GM23248 (cell line): Measurements from ENCODE around the gene PCDHA12. TPM values are rescaled to one million over a fixed set of nuclear protein-coding genes. Genes with fewer than 3 reads are reported as not detected.
"Not testable (repeated sequence)": the region's sequence is repeated elsewhere in the genome, so short reads cannot be mapped to it uniquely, and the experiment has no call there.

Experiments used
- DNase-seq: peaks from one replicate; pipeline ENCODE4 v3.0.0-alpha.2; 2015
- H2AFZ ChIP-seq: fragments of 200-600 bp; sonication (generic); 2 replicates; pipeline ENCODE4 v1.6.1; 2016; ENCODE audit warnings: antibody characterized with exemption
- H3F3A ChIP-seq: fragments of 200-600 bp; sonication (generic); 2 replicates; pipeline ENCODE4 v1.6.1; 2016; ENCODE audit warnings: mild to moderate bottlenecking, antibody characterized with exemption, mixed run types; ENCODE audit not compliant: insufficient read depth
- H3K27ac ChIP-seq: fragments of 200-600 bp; sonication (generic); 2 replicates; pipeline ENCODE4 v1.5.1; 2016; ENCODE audit warnings: mild to moderate bottlenecking
- H3K27me3 ChIP-seq: fragments of 200-600 bp; sonication (generic); replicated peaks from 2 replicates; pipeline ENCODE4 v1.6.1; 2016; ENCODE audit warnings: mild to moderate bottlenecking; ENCODE audit not compliant: insufficient read depth
- H3K36me3 ChIP-seq: fragments of 200-600 bp; sonication (generic); 2 replicates; pipeline ENCODE4 v1.6.1; 2016; ENCODE audit warnings: low read depth, mild to moderate bottlenecking
- H3K4me1 ChIP-seq: fragments of 200-600 bp; sonication (generic); 2 replicates; pipeline ENCODE4 v1.6.1; 2016; ENCODE audit warnings: mild to moderate bottlenecking; ENCODE audit not compliant: insufficient read depth
- H3K4me2 ChIP-seq: fragments of 200-600 bp; sonication (generic); one replicate; pipeline ENCODE4 v1.6.1; 2016; ENCODE audit warnings: mild to moderate bottlenecking; ENCODE audit not compliant: unreplicated experiment
- H3K4me3 ChIP-seq: fragments of 200-600 bp; sonication (generic); 2 replicates; pipeline ENCODE4 v1.5.1; 2016; ENCODE audit warnings: mild to moderate bottlenecking
- H3K79me2 ChIP-seq: fragments of 200-600 bp; sonication (generic); 2 replicates; pipeline ENCODE4 v1.6.1; 2016; ENCODE audit warnings: mild to moderate bottlenecking; ENCODE audit not compliant: insufficient read depth
- H3K9ac ChIP-seq: fragments of 200-600 bp; sonication (generic); 2 replicates; pipeline ENCODE4 v1.6.1; 2016; ENCODE audit warnings: mild to moderate bottlenecking
- H3K9me2 ChIP-seq: fragments of 200-600 bp; sonication (generic); 2 replicates; pipeline ENCODE4 v1.6.1; 2016; ENCODE audit warnings: mixed run types, mild to moderate bottlenecking, moderate library complexity; ENCODE audit not compliant: insufficient read depth
- H3K9me3 ChIP-seq: fragments of 200-600 bp; sonication (generic); one replicate; pipeline ENCODE4 v1.6.1; 2017; ENCODE audit warnings: low read depth
- H4K20me1 ChIP-seq: fragments of 200-600 bp; sonication (generic); 2 replicates; pipeline ENCODE4 v1.6.0; 2016; ENCODE audit not compliant: insufficient read depth
- EZH2 ChIP-seq: fragments of 200-600 bp; sonication (generic); IDR thresholded peaks from 2 replicates; pipeline ENCODE4 v1.6.1; 2018; ENCODE audit warnings: antibody characterized with exemption, mild to moderate bottlenecking; ENCODE audit not compliant: insufficient read depth, poor library complexity, severe bottlenecking
- EZH2phosphoT487 ChIP-seq: fragments of 200-600 bp; sonication (generic); IDR thresholded peaks from 2 replicates; pipeline ENCODE4 v1.6.1; 2018; ENCODE audit warnings: antibody characterized with exemption, moderate library complexity, mild to moderate bottlenecking, low read depth; ENCODE audit not compliant: insufficient read depth
- WGBS, 2 experiments: methylation state at CpG; one replicate each; pipeline ENCODE4 v1.1.6; 2015 to 2017; ENCODE audit warnings: low lambda C conversion rate in 2 of 2, low coverage in 1 of 2; ENCODE audit errors: missing lambda C conversion rate in 2 of 2; 5-methylcytosine and 5-hydroxymethylcytosine counted together
- in situ Hi-C: fragments of 300-500 bp; cut with MboI; formaldehyde crosslinking; loops from 2 replicates; pipeline ENCODE4 v1.15.0; 2020
- polyA plus RNA-seq: library from polyadenylated mRNA; unstranded; fragments of >200 nt; fragmentation: Nextera tagmentation; extraction: Ambion mirVana; gene quantifications from 2 replicates; pipeline ENCODE4 v1.2.1, GENCODE V29; 2016
- total RNA-seq: library from RNA; depleted of rRNA; stranded (reverse); fragments of >200 nt; shearing (Covaris generic); gene quantifications from 2 replicates; pipeline ENCODE4 v1.2.3, GENCODE V29; 2014; rRNA removed

The PCDHA12 gene
- total RNA-seq: not detected in 2 replicates
- not detected in 2 replicates for polyA plus RNA-seq

DNA sequence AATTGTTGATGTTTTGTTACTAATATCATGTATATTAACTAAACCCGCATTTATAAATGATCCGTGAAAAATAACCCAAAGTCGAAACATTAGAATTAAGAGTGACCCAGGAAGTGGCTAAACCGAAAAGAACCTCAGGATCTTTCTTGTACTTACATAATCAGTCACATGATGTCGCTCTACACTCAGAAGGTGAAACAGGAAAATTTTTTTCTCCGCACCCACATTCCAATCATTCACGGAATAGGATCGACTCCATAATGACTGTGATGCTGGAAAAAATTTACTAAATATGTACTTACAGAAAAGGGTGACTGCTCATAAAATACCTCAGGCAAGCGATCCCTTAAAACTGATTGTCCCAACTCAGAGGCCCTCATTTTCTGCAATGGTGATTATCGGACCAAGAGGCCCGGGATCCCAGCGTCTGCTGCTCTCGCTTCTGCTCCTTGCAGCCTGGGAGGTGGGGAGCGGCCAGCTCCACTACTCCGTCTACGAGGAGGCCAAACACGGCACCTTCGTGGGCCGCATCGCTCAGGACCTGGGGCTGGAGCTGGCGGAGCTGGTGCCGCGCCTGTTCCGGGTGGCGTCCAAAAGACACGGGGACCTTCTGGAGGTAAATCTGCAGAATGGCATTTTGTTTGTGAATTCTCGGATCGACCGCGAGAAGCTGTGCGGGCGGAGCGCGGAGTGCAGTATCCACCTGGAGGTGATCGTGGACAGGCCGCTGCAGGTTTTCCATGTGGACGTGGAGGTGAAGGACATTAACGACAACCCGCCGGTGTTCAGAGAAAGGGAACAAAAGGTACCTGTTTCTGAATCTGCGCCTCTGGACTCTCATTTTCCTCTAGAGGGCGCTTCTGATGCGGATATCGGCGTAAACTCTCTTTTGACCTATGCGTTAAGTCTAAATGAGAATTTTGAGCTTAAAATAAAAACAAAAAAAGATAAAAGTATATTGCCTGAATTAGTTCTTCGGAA lies at the start of gene PCDHA12:
Gene PCDHA12, plus strand, starts transcription at position 224 of the 981 bp plus-strand sequence. Its CDS starts 165 bp downstream, at position 389.
- Histone ChIP-seq H3K4me2 (no peak within 1 kb of the TSS), H3K79me2 (no peaks in the 10 kb centered on the region), H3K27ac (no peak within 1 kb of the TSS), H3K36me3 (no peaks in the 10 kb centered on the region), H3K27me3 (no peaks in the 10 kb centered on the region), H3F3A (no peaks in the 10 kb centered on the region), H3K9me3 (no peaks in the 10 kb centered on the region), H3K4me1 (no peaks in the 10 kb centered on the region), H4K20me1 (no peaks in the 10 kb centered on the region), H3K9ac (no peak within 1 kb of the TSS), H2AFZ (no peak within 1 kb of the TSS), H3K9me2 (no peaks in the 10 kb centered on the region), H3K4me3 (no peak within 1 kb of the TSS)
- 18 to 19% methylated on average over 47 of the region's 47 CpGs for WGBS, 2 experiments
- DNase-seq: no peak
- in situ Hi-C loops: no loop called here
- TF ChIP-seq EZH2phosphoT487 (no peak), EZH2 (no peak)

GRCh38 chr5:140827704-140828361 lies 47.3 kb upstream of the PCDHA12 start, which contains the start of gene PCDHA6:
Gene PCDHA6 (plus strand): TSS chr5:140827960. CDS start chr5:140828092, 132 bp downstream.
- Histone ChIP-seq H2AFZ (no peak within 1 kb of the TSS), H3K9me2 (no peaks in the 10 kb centered on the region), H3K9ac (no peak within 1 kb of the TSS), H3K9me3 (no peaks in the 10 kb centered on the region), H3K27ac (no peak within 1 kb of the TSS), H3K27me3 (no peaks in the 10 kb centered on the region), H4K20me1 (no peaks in the 10 kb centered on the region), H3F3A (no peaks in the 10 kb centered on the region), H3K36me3 (no peaks in the 10 kb centered on the region), H3K79me2 (no peaks in the 10 kb centered on the region), H3K4me3 (no peak within 1 kb of the TSS), H3K4me1 (no peaks in the 10 kb centered on the region), H3K4me2 (no peak within 1 kb of the TSS)
- 22 to 24% methylated on average over 27 of the region's 27 CpGs for WGBS, 2 experiments
- in situ Hi-C loops: no loop called here
- TF ChIP-seq EZH2 (no peak), EZH2phosphoT487 (no peak)
- peak; percentile 2 for DNase-seq

DNA sequence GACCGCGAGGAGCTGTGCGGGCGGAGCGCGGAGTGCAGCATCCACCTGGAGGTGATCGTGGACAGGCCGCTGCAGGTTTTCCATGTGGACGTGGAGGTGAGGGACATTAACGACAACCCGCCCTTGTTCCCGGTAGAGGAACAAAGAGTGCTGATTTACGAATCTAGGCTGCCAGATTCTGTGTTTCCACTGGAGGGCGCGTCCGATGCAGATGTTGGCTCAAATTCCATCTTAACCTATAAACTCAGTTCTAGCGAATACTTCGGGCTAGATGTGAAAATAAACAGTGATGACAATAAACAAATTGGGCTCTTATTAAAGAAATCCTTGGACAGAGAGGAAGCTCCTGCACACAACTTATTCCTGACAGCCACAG lies 46.8 kb upstream of the PCDHA12 start:
- Histone ChIP-seq H2AFZ (no peak overlapping the region), H3K27me3 (no peaks in the 10 kb centered on the region), H3K4me2 (no peak overlapping the region), H3K36me3 (no peaks in the 10 kb centered on the region), H3K79me2 (no peaks in the 10 kb centered on the region), H3K9ac (no peak overlapping the region), H3K4me1 (no peaks in the 10 kb centered on the region), H3K9me3 (no peaks in the 10 kb centered on the region), H4K20me1 (no peaks in the 10 kb centered on the region), H3K4me3 (no peak overlapping the region), H3K9me2 (no peaks in the 10 kb centered on the region), H3F3A (no peaks in the 10 kb centered on the region), H3K27ac (no peak overlapping the region)
- in situ Hi-C loops: no loop called here
- DNase-seq: no peak
- TF ChIP-seq EZH2 (no peak), EZH2phosphoT487 (no peak)
- 24 to 29% methylated on average over 18 of the region's 18 CpGs for WGBS, 2 experiments

DNA sequence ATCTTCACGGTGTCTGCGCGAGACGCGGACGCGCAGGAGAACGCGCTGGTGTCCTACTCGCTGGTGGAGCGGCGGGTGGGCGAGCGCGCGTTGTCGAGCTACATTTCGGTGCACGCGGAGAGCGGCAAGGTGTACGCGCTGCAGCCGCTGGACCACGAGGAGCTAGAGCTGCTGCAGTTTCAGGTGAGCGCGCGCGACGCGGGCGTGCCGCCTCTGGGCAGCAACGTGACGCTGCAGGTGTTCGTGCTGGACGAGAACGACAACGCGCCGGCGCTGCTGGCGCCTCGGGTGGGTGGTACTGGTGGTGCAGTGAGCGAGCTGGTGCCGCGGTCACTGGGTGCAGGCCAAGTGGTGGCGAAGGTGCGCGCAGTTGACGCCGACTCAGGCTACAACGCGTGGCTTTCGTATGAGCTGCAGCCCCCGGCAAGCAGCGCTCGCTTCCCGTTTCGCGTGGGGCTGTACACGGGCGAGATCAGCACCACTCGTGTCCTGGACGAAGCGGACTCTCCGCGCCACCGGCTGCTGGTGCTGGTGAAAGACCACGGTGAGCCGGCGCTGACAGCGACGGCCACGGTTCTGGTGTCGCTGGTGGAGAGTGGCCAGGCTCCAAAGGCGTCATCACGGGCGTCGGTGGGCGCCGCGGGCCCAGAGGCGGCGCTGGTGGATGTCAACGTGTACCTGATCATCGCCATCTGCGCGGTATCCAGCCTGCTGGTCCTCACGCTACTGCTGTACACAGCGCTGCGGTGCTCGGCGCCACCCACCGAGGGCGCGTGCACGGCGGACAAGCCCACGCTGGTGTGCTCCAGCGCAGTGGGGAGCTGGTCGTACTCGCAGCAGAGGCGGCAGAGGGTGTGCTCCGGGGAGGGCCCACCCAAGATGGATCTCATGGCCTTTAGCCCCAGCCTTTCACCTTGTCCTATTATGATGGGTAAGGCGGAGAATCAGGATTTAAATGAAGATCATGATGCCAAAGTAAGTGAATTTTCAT lies 45.3 kb upstream of the PCDHA12 start:
- WGBS, 2 experiments: 55 to 57% methylated on average over 89 to 100 of the region's 106 CpGs
- H3F3A ChIP-seq, H3K9me3 ChIP-seq, H3K4me2 ChIP-seq, H2AFZ ChIP-seq, H3K27ac ChIP-seq, H3K36me3 ChIP-seq, H3K27me3 ChIP-seq, H3K4me3 ChIP-seq, in situ Hi-C loops, H4K20me1 ChIP-seq, H3K9me2 ChIP-seq, H3K4me1 ChIP-seq, H3K79me2 ChIP-seq, DNase-seq, H3K9ac ChIP-seq: not testable (repeated sequence)
